Gastroesophageal sphincter (tissue), 4 donors: ENCODE data around the gene MTMR2. TPM values are rescaled to one million over a fixed set of nuclear protein-coding genes. Genes with fewer than 3 reads are reported as not detected.

Source experiments
- ATAC-seq: fragments of 150-250 bp; one replicate; pipeline ENCODE4 v1.9.1; 2016; ENCODE audit warnings: mild to moderate bottlenecking, moderate library complexity
- H3K27ac ChIP-seq, 4 donors: fragments of 200-600 bp; sonication (generic) in 3 of 4; 1 replicate in 3 of 4; 2 replicates in 1 of 4; pipeline ENCODE4 v1.5.1; 2016 to 2019
- H3K27me3 ChIP-seq: fragments of 200-600 bp; sonication (generic); one replicate; pipeline ENCODE4 v1.5.1; 2019
- H3K36me3 ChIP-seq, 2 donors: fragments of 200-600 bp; sonication (generic); one replicate each; pipeline ENCODE4 v1.5.1; 2019; ENCODE audit warnings: control low read depth in 1 of 2
- H3K4me1 ChIP-seq, 3 donors: fragments of 200-600 bp; sonication (generic); 1 replicate in 2 of 3; 2 replicates in 1 of 3; pipeline ENCODE4 v1.5.1; 2016 to 2019; ENCODE audit warnings: control low read depth in 2 of 3
- H3K4me3 ChIP-seq, 2 donors: fragments of 200-600 bp; sonication (generic); one replicate each; pipeline ENCODE4 v1.5.1; 2019; ENCODE audit warnings: mild to moderate bottlenecking in 1 of 2, moderate library complexity in 1 of 2
- H3K9me3 ChIP-seq, 3 donors: fragments of 200-600 bp; sonication (generic); one replicate each; pipeline ENCODE4 v1.5.1; 2017 to 2019; ENCODE audit warnings: control low read depth in 2 of 3
- CTCF ChIP-seq, 4 experiments: fragments of 200-600 bp in 2 of 4; fragments of 450-650 bp in 2 of 4; sonication (generic) in 1 of 4; IDR thresholded peaks; one replicate each; pipeline ENCODE4 v1.5.1; 2017 to 2019; ENCODE audit warnings: antibody characterized with exemption in 4 of 4, mild to moderate bottlenecking in 2 of 4, moderate library complexity in 2 of 4
- EP300 ChIP-seq: sonication (generic); formaldehyde crosslinking; IDR thresholded peaks from one replicate; pipeline ENCODE4 v1.6.1; 2017; ENCODE audit warnings: antibody characterized with exemption, mild to moderate bottlenecking
- POLR2A ChIP-seq, 2 donors: fragments of 450-650 bp; IDR thresholded peaks; one replicate each; pipeline ENCODE4 v1.6.1; 2017; ENCODE audit warnings: antibody characterized with exemption in 2 of 2, mild to moderate bottlenecking in 2 of 2, moderate library complexity in 1 of 2
- POLR2AphosphoS5 ChIP-seq: sonication (generic); formaldehyde crosslinking; IDR thresholded peaks from one replicate; pipeline ENCODE4 v1.6.1; 2017; ENCODE audit warnings: antibody characterized with exemption
- WGBS, 2 donors: methylation state at CpG; one replicate each; pipeline ENCODE4 v1.1.5; 2018; ENCODE audit warnings: low coverage in 1 of 2; 5-methylcytosine and 5-hydroxymethylcytosine counted together
- total RNA-seq, 4 donors: library from RNA; depleted of rRNA; stranded (reverse); fragments of >200 nt; gene quantifications; one replicate each; pipeline ENCODE4 v1.1.0, GENCODE V29; 2016

Gene MTMR2
- total RNA-seq, 4 donors from 2014 or later, result 26.0 to 36.4 (median 34.7) TPM

- 55% methylated on average over 3 of the region's 3 CpGs for WGBS, 2 donors
- Histone ChIP-seq H3K4me1 (peaks cover 0 to 28% (median 0%) of the 10 kb centered on the region in 3 donors), H3K27ac (no peak overlapping the region), H3K27me3 (no peaks in the 10 kb centered on the region), H3K4me3 (no peak overlapping the region), H3K9me3 (no peaks in the 10 kb centered on the region), H3K36me3 (no peaks in the 10 kb centered on the region)
- no peak for ATAC-seq
- TF ChIP-seq POLR2A (IDR thresholded peaks at IDR 0.05) (no peak), CTCF (IDR thresholded peaks at IDR 0.05) (no peak), EP300 (no peak), POLR2AphosphoS5 (no peak)
Observed at GRCh38 chr11:95911369-95911759, 12.5 kb downstream of the MTMR2 start.

- WGBS, 2 donors, result 78 to 90% methylated on average over 4 of the region's 4 CpGs
- Histone ChIP-seq H3K36me3 (no peaks in the 10 kb centered on the region), H3K4me1 (peaks cover 0 to 25% (median 0%) of the 10 kb centered on the region in 3 donors), H3K9me3 (no peaks in the 10 kb centered on the region), H3K27ac (no peak overlapping the region), H3K27me3 (no peaks in the 10 kb centered on the region), H3K4me3 (no peak overlapping the region)
- no peak for TF ChIP-seq POLR2AphosphoS5
- TF ChIP-seq CTCF (IDR thresholded peaks at IDR 0.05), result no peak
- no peak for TF ChIP-seq EP300
- no peak for TF ChIP-seq POLR2A (IDR thresholded peaks at IDR 0.05)
- ATAC-seq, result no peak
Observed at GRCh38 chr11:95910638-95911368, 13.1 kb downstream of the MTMR2 start.

GRCh38 chr11:95908826-95909225 is 15.1 kb downstream of the MTMR2 start:
- Histone ChIP-seq H3K27me3 (no peaks in the 10 kb centered on the region), H3K4me1 (peaks cover 0 to 8% (median 0%) of the 10 kb centered on the region in 3 donors), H3K27ac (no peak overlapping the region), H3K9me3 (no peaks in the 10 kb centered on the region), H3K4me3 (no peak overlapping the region), H3K36me3 (no peaks in the 10 kb centered on the region)
- TF ChIP-seq POLR2AphosphoS5 (no peak), EP300 (no peak), CTCF (IDR thresholded peaks at IDR 0.05) (no peak), POLR2A (IDR thresholded peaks at IDR 0.05) (no peak)
- ATAC-seq, result no peak

- TF ChIP-seq EP300 (no peak), POLR2AphosphoS5 (no peak), CTCF (IDR thresholded peaks at IDR 0.05) (no peak), POLR2A (IDR thresholded peaks at IDR 0.05) (no peak)
- H3K4me3 ChIP-seq, result no peak overlapping the region
- H3K27ac ChIP-seq, result no peak overlapping the region
- no peak for ATAC-seq
- H3K36me3 ChIP-seq, result no peaks in the 10 kb centered on the region
- WGBS, 2 donors, result 76 to 78% methylated on average over 5 of the region's 5 CpGs
- no peaks in the 10 kb centered on the region for H3K4me1 ChIP-seq
- H3K27me3 ChIP-seq, result no peaks in the 10 kb centered on the region
- H3K9me3 ChIP-seq, result no peaks in the 10 kb centered on the region
Observed at GRCh38 chr11:95907476-95907875, 16.4 kb downstream of the MTMR2 start.

- H3K4me3 ChIP-seq, result no peak overlapping the region
- WGBS, 2 donors, result 77 to 92% methylated on average over 4 of the region's 5 CpGs
- no peaks in the 10 kb centered on the region for H3K4me1 ChIP-seq
- no peaks in the 10 kb centered on the region for H3K27me3 ChIP-seq
- H3K9me3 ChIP-seq, result no peaks in the 10 kb centered on the region
- no peaks in the 10 kb centered on the region for H3K36me3 ChIP-seq
- H3K27ac ChIP-seq, result no peak overlapping the region
- no peak for TF ChIP-seq EP300
- TF ChIP-seq POLR2AphosphoS5, result no peak
- TF ChIP-seq POLR2A (IDR thresholded peaks at IDR 0.05), result no peak
- no peak for TF ChIP-seq CTCF (IDR thresholded peaks at IDR 0.05)
- no peak for ATAC-seq
Observed at GRCh38 chr11:95904009-95904650, 19.8 kb downstream of the MTMR2 start.
